Stomach (tissue), 9 donors: ENCODE results near the gene ZFHX3. TPM values are rescaled to one million over a fixed set of nuclear protein-coding genes. Genes with fewer than 3 reads are reported as not detected.

Experiments
- DNase-seq, 2 donors: peaks; one replicate each; pipeline versions ENCODE4 v3.0.0 to v3.0.0-alpha.2; 2013 to 2019
- H3K27ac ChIP-seq, 5 donors: fragments of 200-600 bp in 4 of 5; sonication (generic) in 4 of 5; one replicate each; pipeline ENCODE4 v1.5.1; 2013 to 2019; ENCODE audit warnings: mild to moderate bottlenecking in 1 of 5, moderate library complexity in 1 of 5
- H3K27me3 ChIP-seq, 3 donors: fragments of 200-600 bp; sonication (generic); one replicate each; pipeline ENCODE4 v1.5.1; 2017 to 2019; ENCODE audit warnings: mixed run types in 1 of 3
- H3K36me3 ChIP-seq, 4 donors: fragments of 200-600 bp; sonication (generic); 1 replicate in 3 of 4; 2 replicates in 1 of 4; pipeline ENCODE4 v1.5.1; 2016 to 2019
- H3K4me1 ChIP-seq, 4 donors: fragments of 200-600 bp; sonication (generic); one replicate each; pipeline ENCODE4 v1.5.1; 2016 to 2019
- H3K4me3 ChIP-seq, 4 donors: fragments of 200-600 bp; sonication (generic) in 3 of 4; one replicate each; pipeline ENCODE4 v1.5.1; 2016 to 2019; ENCODE audit warnings: mild to moderate bottlenecking in 1 of 4
- H3K9me3 ChIP-seq, 4 donors: fragments of 200-600 bp; sonication (generic); one replicate each; pipeline ENCODE4 v1.5.1; 2016 to 2019
- EP300 ChIP-seq: sonication (generic); formaldehyde crosslinking; IDR thresholded peaks from one replicate; pipeline ENCODE4 v1.6.1; 2017; ENCODE audit warnings: antibody characterized with exemption
- POLR2A ChIP-seq, 4 donors: fragments of 450-650 bp; IDR thresholded peaks; one replicate each; pipeline ENCODE4 v1.6.1; 2016; ENCODE audit warnings: antibody characterized with exemption in 4 of 4, control low read depth in 2 of 4, mild to moderate bottlenecking in 1 of 4, moderate library complexity in 1 of 4
- POLR2AphosphoS5 ChIP-seq, 3 donors: sonication (generic); formaldehyde crosslinking; IDR thresholded peaks; one replicate each; pipeline ENCODE4 v1.6.1; 2016; ENCODE audit warnings: antibody characterized with exemption in 3 of 3
- WGBS, 5 donors: extraction: QIAGEN DNeasy Blood & Tissue Kit in 3 of 5; methylation state at CpG; one replicate each; pipeline versions ENCODE4 v1.1.5 to v1.1.7; 2013 to 2018; 5-methylcytosine and 5-hydroxymethylcytosine counted together
- intact Hi-C: fragments of 100-400 bp; cut with DNase I; formaldehyde crosslinking; loops from one replicate; pipeline ENCODE4 v1.15.1; 2023; ENCODE audit warnings: low total_unique reads
- polyA plus RNA-seq, 3 donors: library from polyadenylated mRNA; stranded (reverse); fragments of 200-250 nt; gene quantifications; one replicate each; pipeline ENCODE4 v1.2.3, GENCODE V29; 2013
- total RNA-seq, 5 donors: library from RNA; depleted of rRNA; stranded (reverse); fragments of >200 nt; gene quantifications; one replicate each; pipeline versions ENCODE4 v1.1.0 to v1.2.3, GENCODE V29; 2014 to 2016
- TF ChIP-seq, protein P1 (sequence below), 7 experiments: fragments of 450-650 bp in 4 of 7; fragments of 200-600 bp in 3 of 7; sonication (generic) in 3 of 7; IDR thresholded peaks; one replicate each; pipeline ENCODE4 v1.5.1; 2016 to 2019; ENCODE audit warnings: antibody characterized with exemption in 7 of 7, control low read depth in 2 of 7, mild to moderate bottlenecking in 1 of 7
- donor health status: healthy with polysubstance abuse.
- donor health status: Bipolar disorder and iron deficiency.
- donor health status: healthy.

The ZFHX3 gene
- total and polyA plus RNA-seq, 8 donors, result 1.1 to 27.5 (median 11.8) TPM

DNA sequence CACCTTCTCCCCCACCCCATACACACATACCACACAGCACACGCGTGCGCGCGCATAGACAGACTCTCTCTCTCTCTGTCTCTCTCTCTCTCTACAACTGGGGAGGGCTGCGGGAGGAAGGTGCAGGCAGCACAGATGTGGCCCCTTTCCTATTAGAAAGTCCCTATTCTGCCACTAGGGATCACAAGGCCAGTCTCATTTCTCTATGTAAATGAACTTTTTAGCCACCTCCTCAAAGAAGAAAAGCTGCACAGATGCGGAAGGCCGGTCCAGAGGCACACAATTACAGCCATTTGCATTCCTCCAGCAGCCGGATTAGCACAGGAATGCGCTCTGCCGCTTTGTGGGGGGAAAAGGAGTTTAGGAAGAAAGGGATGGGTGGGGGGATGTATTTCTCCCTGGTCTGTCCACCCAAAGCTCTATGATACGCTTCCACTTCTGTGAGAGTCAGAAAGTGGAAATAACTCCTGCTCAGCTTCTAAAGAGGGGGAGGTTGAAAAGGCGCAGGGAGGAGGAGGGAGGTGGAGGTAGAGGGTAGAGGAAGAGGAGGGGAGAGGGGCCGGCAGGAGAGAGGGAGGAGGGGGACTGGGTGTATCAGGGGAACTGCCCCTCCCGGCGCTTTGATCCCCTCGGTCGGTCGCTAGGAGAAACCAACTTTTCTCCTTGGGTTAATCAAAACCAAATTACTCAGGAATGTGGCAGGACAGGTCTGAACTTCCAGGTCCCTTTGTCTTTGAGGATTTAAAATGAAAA is 11.7 kb downstream of the ZFHX3 start:
- H3K4me3 ChIP-seq, result no peak overlapping the region
- peak in 1 of 2 donors; percentile 65 for DNase-seq
- no peaks in the 10 kb centered on the region for H3K27me3 ChIP-seq
- peaks cover 28 to 72% (median 58%) of the 10 kb centered on the region in 4 donors for H3K4me1 ChIP-seq
- no peaks in the 10 kb centered on the region for H3K9me3 ChIP-seq
- TF ChIP-seq POLR2A (IDR thresholded peaks at IDR 0.05) (no peak), EP300 (no peak), POLR2AphosphoS5 (IDR thresholded peaks at IDR 0.05) (no peak)
- TF ChIP-seq, protein P1, sequence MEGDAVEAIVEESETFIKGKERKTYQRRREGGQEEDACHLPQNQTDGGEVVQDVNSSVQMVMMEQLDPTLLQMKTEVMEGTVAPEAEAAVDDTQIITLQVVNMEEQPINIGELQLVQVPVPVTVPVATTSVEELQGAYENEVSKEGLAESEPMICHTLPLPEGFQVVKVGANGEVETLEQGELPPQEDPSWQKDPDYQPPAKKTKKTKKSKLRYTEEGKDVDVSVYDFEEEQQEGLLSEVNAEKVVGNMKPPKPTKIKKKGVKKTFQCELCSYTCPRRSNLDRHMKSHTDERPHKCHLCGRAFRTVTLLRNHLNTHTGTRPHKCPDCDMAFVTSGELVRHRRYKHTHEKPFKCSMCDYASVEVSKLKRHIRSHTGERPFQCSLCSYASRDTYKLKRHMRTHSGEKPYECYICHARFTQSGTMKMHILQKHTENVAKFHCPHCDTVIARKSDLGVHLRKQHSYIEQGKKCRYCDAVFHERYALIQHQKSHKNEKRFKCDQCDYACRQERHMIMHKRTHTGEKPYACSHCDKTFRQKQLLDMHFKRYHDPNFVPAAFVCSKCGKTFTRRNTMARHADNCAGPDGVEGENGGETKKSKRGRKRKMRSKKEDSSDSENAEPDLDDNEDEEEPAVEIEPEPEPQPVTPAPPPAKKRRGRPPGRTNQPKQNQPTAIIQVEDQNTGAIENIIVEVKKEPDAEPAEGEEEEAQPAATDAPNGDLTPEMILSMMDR (IDR thresholded peaks at IDR 0.05), result no peak
- peak overlapping the region in 3 of 5 donors; percentile 59 to 61 (median 60) for H3K27ac ChIP-seq
- no peaks in the 10 kb centered on the region for H3K36me3 ChIP-seq
- intact Hi-C loops, result no loop called here
- WGBS, 5 donors, result 23 to 43% (median 30%) methylated on average over 18 to 19 of the region's 19 CpGs

DNA sequence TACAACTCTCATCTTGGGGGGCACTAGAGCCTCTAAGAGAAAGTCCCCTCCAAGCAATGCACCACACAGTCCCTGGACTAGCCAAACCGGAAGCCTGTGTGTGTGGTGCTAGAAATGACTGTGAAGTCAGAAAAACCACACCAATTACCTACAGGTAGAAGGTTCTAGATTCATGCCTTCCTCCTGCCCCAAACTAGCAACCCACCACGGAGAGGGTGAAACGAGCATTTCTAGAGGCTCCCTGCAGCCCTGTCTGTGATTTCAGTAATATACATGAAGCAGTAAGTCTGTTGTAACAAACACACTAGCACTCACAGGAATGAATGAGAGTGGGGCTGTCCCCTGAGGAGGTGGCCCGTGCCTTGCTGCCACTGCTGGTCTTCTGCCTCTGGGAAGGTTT is 13.6 kb downstream of the ZFHX3 start:
- intact Hi-C loops, result no loop called here
- H3K4me1 ChIP-seq, result peaks cover 28 to 87% (median 62%) of the 10 kb centered on the region in 4 donors

DNA sequence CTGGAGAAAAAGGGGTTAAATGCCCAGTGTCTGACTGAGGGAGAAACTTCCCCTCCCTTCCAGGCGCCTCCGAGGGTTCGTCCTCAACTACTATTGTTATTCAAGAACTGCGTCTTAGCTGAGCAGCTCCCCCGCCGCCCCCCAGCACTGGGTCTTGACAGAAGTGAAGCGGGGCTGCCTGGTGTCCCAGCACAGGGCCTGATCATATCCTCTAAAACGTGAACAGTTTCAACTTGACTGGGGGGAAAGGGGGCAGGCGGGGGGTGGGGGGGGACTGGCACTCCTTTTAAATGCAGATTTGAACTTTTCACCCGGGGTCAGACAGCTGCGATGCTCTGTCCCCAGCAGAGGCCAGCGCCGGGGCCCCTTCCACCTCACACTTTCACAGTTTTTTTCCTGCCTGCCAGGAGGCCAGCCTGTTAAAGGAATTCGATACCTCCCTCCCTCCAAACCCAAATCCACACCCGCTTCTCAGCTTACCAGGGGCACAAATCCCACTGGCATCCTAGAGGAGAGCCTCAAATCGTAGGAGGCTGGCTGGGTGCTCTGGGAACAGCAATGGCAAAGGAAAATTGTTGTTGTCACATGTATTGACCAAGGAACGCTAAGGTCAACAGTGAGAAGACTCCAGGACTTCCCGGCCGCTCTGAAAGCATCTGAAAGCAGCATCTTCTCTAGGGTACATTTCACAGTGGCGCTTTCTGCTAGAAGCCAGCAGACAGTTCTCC is 14.5 kb downstream of the ZFHX3 start:
- intact Hi-C loops, result no loop called here
- no peaks in the 10 kb centered on the region for H3K27me3 ChIP-seq
- peaks cover 33 to 89% (median 66%) of the 10 kb centered on the region in 4 donors for H3K4me1 ChIP-seq
- DNase-seq, result no peak
- TF ChIP-seq EP300 (no peak), POLR2AphosphoS5 (IDR thresholded peaks at IDR 0.05) (no peak), POLR2A (IDR thresholded peaks at IDR 0.05) (no peak)
- TF ChIP-seq, protein P1 (IDR thresholded peaks at IDR 0.05), result no peak
- no peaks in the 10 kb centered on the region for H3K36me3 ChIP-seq
- no peak overlapping the region for H3K4me3 ChIP-seq
- H3K9me3 ChIP-seq, result no peaks in the 10 kb centered on the region
- peak overlapping the region in 3 of 5 donors; percentile 1 to 44 (median 26) for H3K27ac ChIP-seq
- WGBS, 5 donors, result 61 to 73% (median 65%) methylated on average over 20 of the region's 20 CpGs

More for the DNA sequence above, 13.6 kb downstream of the ZFHX3 start:
- no peaks in the 10 kb centered on the region for H3K27me3 ChIP-seq
- no peak for DNase-seq
- WGBS, 5 donors, result 57 to 68% (median 63%) methylated on average over 4 of the region's 4 CpGs
- H3K4me3 ChIP-seq, result no peak overlapping the region
- TF ChIP-seq POLR2A (IDR thresholded peaks at IDR 0.05) (no peak), EP300 (no peak), POLR2AphosphoS5 (IDR thresholded peaks at IDR 0.05) (no peak)
- TF ChIP-seq, protein P1 (IDR thresholded peaks at IDR 0.05), result no peak
- H3K27ac ChIP-seq, result no peak overlapping the region
- no peaks in the 10 kb centered on the region for H3K36me3 ChIP-seq
- no peaks in the 10 kb centered on the region for H3K9me3 ChIP-seq

DNA sequence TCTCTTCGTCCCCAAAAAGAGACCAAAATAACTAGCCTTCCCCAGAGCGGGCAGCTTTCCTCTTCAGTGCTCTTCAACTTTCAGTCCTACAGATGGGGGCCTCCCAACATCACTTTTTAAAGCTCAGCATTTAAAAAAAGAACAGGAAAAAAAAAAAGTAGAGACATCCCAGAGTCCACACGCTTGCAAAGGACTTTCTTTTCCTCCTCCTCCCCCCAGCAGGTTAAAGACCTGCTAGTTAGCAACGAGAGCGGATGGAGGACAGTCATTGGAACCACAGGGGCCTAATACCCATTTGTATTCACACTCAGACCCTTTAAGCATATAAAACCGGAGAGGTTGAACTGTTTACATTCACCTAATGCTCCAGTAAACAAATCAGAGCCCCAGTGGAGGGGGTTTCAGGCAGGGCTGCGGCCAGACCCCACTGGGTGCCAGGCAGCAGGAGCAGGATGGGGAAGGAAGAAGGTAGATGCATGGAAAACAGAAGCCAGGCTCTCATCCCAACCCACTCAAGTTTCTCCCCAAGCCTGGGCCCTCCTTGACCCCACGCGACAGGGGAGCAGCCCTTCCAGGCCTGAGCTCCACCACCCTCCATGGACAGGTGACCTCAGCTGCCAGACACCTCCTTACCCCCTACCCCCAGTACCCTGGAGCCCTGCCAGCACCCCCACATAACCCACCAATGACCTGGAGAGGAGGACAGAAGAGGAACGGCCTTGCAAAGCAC is 15.2 kb downstream of the ZFHX3 start:
- WGBS, 5 donors, result 59 to 73% (median 66%) methylated on average over 10 of the region's 10 CpGs
- Histone ChIP-seq H3K36me3 (no peaks in the 10 kb centered on the region), H3K4me3 (no peak overlapping the region), H3K4me1 (peaks cover 35 to 88% (median 67%) of the 10 kb centered on the region in 4 donors), H3K9me3 (no peaks in the 10 kb centered on the region), H3K27ac (peak overlapping the region in 3 of 5 donors; percentile 1 to 44 (median 26)), H3K27me3 (no peaks in the 10 kb centered on the region)
- intact Hi-C loops, result no loop called here
- DNase-seq, result peak in 1 of 2 donors; percentile 43
- TF ChIP-seq, protein P1 (IDR thresholded peaks at IDR 0.05), result no peak
- TF ChIP-seq POLR2AphosphoS5 (IDR thresholded peaks at IDR 0.05) (no peak), POLR2A (IDR thresholded peaks at IDR 0.05) (no peak), EP300 (no peak)
